HG03135 (cell line): ENCODE measurements around the gene IDH3A.
A peak's percentile ranks its signal among the peaks of the same experiment; 100 is the strongest.
"Not testable (repeated sequence)": the region's sequence is repeated elsewhere in the genome, so short reads cannot be mapped to it uniquely, and the experiment has no call there.

Source experiments
- ATAC-seq: cut with Tn5 transposase; IDR thresholded peaks from one replicate; pipeline ENCODE4 v1.9.1; 2021; ENCODE audit warnings: mild to moderate bottlenecking, moderate library complexity; ENCODE audit not compliant: unreplicated experiment

IDH3A gene

GRCh38 chr15:78129077-78129750 is 19.9 kb upstream of the IDH3A start:
- ATAC-seq = no peak

DNA sequence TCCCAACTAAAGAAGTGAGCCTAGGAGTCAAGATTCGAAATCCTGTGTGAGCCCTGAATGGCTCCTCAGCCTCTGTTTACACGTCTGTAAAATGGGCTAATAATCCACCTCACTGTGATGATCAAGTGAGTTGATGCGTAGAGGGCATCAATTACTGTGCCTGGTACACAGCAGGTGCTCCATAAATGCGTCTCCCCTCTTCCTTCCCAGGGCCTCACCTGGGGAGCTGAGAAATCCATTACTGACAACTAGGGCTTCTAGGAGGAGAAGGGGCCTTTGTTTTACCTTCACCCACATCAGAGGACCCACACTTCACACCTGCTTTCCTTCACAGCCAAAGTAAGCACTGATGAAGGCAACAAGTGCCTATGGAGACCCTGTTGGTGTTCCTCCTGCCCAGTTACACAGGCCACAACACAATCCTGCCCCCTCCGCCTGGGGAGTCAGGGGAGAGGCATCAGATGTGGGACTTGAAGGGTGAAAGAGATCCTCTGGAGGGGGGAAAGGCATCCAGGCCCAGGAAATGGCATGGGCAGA is 19.3 kb upstream of the IDH3A start:
- no peak for ATAC-seq

GRCh38 chr15:78130466-78131294 is 18.5 kb upstream of the IDH3A start:
- ATAC-seq = peak; percentile 28

DNA sequence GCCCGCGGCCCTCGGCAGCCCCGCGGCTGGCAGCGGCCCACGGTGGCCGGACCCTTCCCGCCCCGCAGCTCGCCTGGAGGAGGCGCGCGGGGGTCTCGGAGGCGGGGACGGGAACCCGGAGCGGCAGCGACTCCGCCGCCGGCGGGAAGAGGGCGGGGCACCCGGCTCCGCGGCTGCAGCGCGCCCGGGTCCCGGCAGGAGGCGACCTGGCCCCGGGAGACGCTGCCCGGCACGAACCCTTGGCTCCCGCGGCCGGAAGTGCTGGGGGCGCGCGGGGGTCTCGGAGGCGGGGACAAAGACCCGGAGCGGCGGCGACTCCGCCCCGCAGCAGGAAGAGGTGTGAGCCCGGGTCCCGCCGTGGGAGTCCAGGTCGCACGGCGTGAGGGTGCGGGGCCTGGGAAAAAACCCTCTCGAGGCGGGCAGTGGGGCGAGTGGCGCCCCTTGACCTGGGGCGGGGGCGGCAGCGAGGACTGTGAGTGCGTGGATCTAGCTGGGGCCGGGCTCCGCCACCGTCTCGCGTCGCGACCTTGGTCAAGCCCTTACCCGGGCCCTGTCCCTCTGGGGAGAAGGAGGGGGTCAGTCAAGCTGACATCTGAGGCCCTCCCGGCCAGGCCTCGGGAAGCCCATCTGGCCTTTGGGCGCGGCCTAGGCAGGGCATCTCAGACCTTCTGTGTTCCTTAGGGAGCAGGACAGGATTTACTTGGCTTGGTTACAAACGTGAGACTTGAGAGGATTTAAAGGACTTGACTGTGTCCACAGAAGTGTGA is 17.7 kb upstream of the IDH3A start, which contains the start of gene CIB2:
Gene CIB2, minus strand, starts transcription at position 151 of the 767 bp plus-strand sequence. CDS start 230 bp downstream, outside the sequence.
- ATAC-seq = peak; percentile 88

- ATAC-seq = no peak
Measured at GRCh38 chr15:78133801-78134200, 15.4 kb upstream of the IDH3A start.

DNA sequence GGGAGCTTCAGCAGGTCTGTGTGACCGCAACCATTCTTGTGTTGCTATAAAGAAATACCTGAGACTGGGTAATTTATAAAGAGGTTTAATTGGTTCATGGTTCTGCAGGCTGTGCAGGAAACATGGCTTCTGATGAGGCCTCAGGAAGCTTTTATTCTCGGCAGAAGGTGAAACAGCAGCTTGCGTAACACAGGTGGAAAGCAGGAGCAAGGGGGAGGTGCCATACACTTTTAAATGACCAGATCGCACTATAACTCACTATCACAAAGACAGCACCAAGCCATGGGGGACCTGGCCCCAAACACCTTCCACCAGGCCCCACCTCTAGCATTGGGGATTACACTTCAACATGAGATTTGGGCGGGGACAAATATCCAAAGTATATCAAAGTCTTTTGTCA is 9.6 kb upstream of the IDH3A start:
- no peak for ATAC-seq

- no peak for ATAC-seq
Measured at GRCh38 chr15:78140292-78140691, 8.9 kb upstream of the IDH3A start.

DNA sequence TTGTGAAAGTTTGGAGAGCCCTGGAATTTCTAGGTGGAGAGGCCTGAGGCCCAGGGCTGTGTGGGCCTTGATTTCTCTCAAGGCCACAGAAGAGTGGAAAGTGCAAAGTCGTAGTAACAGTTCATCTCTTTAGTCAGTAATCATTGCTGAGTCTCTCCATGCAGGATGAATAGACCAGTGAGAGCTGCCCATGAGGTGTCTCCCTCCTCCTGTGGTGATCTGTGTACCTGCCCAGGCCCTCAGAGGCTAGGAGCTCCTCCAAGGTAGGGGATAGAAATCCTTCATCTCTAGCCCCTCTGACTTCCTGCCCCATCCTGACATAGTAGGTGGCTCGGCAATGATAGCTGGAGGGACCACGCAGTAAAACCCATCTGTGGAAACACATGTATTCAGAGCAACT is 6.8 kb upstream of the IDH3A start:
- ATAC-seq = no peak

DNA sequence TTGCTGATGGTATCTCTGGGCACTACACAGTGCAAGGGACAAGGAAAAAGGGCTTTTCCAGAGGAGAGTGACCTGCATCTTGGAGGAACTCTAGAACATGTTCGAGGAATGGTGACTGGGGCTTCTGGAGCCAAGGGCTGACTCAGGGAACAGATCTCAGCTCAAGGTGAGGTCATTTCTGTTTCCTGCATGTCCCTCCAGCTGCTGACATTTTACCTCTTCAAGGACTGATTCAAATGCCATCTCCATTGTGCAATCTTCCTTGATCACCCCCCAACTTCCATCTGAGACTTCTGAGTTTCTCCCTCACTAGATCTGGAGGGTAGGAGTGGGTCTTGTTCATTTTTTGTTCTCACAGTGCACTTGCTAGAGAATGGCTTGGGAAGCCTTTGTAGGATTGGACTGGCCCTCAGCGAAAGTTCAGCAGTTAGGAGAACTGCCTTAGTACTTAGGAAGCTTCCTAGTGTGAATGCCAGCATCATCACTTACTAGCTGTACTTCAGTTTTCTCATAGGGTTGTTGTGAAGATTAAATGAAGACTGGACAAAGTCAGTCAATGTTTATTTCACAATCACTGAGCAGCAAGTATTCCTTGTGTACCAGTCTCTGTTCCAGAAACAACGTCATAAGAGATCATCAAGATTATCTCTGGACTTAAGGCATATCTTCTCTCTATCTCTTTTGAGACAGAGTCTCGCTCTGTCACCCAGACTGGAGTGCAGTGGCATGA is 2.6 kb upstream of the IDH3A start:
- no peak for ATAC-seq

GRCh38 chr15:78147566-78147965 is 1.6 kb upstream of the IDH3A start:
- ATAC-seq = no peak

- no peak for ATAC-seq
Measured at GRCh38 chr15:78148392-78149067, 632 bp upstream of the IDH3A start.

DNA sequence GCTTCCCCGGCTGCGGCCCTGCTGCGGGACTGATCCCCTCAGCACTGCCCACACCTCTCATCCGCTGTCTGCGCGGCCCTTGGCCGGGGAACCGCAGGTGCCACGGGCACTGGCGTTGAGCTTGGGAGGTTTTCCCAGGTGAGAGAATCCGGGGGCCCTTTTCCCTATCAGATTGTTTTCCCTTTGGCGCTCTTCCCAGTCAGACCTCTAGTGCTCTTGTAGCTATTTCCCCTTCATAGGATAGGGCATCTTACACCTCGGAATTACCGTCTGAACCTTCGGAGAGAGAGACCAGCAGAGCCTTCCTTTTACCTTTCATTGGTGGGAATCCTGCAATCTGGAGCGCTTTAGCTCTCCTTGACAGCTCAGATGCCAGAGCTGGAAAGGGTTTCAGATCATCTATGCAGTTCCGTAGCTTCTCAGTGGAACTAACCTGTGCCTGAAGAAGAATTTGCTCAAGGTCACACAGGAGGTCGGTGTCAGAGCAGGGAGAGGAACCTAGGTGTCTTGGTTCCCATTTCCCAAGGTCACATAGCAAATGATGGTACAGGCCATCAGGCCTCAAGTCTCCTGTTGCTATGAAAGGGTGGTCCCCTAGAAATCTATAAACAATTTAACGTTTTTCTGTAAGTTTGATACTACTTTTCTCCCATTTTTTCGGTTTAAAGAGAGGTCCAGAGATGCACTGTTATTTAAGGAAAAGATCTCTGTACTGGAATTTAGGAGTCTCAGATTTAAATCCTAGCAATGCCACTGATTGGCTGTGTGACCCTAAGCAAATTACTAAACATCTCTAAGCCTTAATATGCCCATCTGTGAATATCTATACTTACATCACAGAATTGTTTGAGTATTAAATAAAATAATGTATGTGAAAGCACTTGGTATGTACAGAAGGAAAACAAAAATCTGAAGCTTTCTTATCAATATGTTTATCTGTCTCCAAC is 916 bp downstream of the IDH3A start:
- no peak for ATAC-seq

- not testable (repeated sequence) for ATAC-seq
Measured at GRCh38 chr15:78151075-78151474, 1.9 kb downstream of the IDH3A start.

GRCh38 chr15:78154955-78155354 is 5.8 kb downstream of the IDH3A start:
- ATAC-seq = no peak

- ATAC-seq = no peak
Measured at GRCh38 chr15:78155355-78155939, 6.3 kb downstream of the IDH3A start.

DNA sequence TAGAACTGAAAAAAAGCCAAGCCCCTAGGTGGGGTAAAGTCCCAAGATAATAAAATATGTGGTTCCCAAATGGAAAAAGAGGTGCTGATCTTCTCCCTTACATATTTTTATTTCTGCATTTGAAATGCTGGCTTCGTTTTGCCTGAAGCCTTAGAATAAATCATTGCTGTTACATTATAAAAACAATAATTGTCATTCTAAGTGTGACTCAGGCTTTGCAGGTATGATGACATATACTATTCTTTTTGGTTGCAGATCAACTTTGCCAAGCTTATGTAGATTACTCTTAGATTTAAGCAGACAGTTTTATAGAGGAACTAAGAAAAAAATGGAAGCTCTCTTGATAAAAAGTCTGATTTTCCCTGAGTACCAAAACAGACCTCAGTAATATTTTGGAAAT is 7.5 kb downstream of the IDH3A start:
- ATAC-seq = no peak

DNA sequence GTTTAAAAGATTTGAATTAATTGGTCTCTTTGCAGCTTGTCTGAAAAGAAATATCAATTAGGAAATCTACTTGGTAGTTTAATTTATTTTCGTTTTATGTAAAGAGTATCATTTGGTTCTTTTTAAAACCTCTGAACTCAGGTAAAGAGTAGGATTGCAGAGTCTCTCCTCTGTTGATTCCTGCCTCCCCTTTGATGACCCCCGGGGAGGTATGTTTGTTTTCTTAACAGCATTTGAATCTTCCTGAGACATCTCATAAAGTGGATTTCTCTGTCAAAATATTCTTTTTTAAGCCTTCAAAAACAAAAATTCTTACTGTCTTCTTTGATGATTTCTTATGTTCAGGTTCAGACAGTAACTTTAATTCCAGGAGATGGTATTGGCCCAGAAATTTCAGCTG is 8.0 kb downstream of the IDH3A start:
- no peak for ATAC-seq

- no peak for ATAC-seq
Measured at GRCh38 chr15:78159395-78159794, 10.2 kb downstream of the IDH3A start.

DNA sequence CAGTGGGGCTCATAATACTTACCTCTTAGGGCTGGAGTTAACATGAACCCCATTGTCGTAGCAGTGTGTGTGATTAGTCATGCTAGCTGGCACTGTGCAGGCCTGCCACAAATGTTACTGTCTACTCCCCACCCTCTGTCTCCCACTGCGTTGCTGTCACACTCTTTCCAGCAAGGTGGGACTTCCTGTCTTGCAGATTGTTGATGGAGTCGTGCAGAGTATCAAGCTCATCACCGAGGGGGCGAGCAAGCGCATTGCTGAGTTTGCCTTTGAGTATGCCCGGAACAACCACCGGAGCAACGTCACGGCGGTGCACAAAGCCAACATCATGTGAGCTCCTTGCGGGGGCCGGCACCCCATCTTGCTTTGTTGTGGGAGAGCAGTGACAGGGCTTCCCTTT is 12.9 kb downstream of the IDH3A start:
- ATAC-seq = no peak
